K562 (cell line): ENCODE measurements around the gene SPTBN4. TPM values are rescaled to one million over a fixed set of nuclear protein-coding genes. Genes with fewer than 3 reads are reported as not detected.

Source experiments
- ATF3 ChIP-seq, 2 experiments: fragments of 450-650 bp in 1 of 2; sonication (generic) in 1 of 2; formaldehyde crosslinking in 1 of 2; IDR thresholded peaks in 1 of 2; conservative IDR thresholded peaks in 1 of 2; 2 replicates each; pipeline versions ENCODE4 v1.6.1 to v1.8.1; 2016 to 2023; ENCODE audit warnings: mild to moderate bottlenecking in 2 of 2, moderate library complexity in 2 of 2, inconsistent platforms in 1 of 2, missing genetic modification reagents in 1 of 2
- BRCA1 ChIP-seq, 2 experiments: fragments of 450-650 bp in 1 of 2; sonication (generic) in 1 of 2; formaldehyde crosslinking in 1 of 2; IDR thresholded peaks; 2 replicates each; pipeline versions ENCODE4 v1.5.0 to v1.6.1; 2017 to 2020; ENCODE audit warnings: mild to moderate bottlenecking in 1 of 2, missing genetic modification reagents in 1 of 2
- DMBX1 ChIP-seq: fragments of 250-450 bp; sonication (Bioruptor Pico); IDR thresholded peaks from 2 replicates; pipeline ENCODE4 v1.8.0; 2022; ENCODE audit warnings: inconsistent platforms, mild to moderate bottlenecking, moderate library complexity, borderline replicate concordance
- ETV6 ChIP-seq, 3 experiments: fragments of 150-350 bp in 1 of 3; sonication (generic) in 1 of 3; formaldehyde crosslinking in 1 of 3; IDR thresholded peaks; 2 replicates each; pipeline versions ENCODE4 v1.6.1 to v1.8.0; 2014 to 2022; ENCODE audit warnings: borderline replicate concordance in 2 of 3, low read depth in 2 of 3, antibody characterized with exemption in 1 of 3, low read length in 1 of 3, mild to moderate bottlenecking in 1 of 3, missing genetic modification reagents in 1 of 3
- FOSL1 ChIP-seq: fragments of 200-800 bp; sonication (Bioruptor generic); conservative IDR thresholded peaks from 2 replicates; pipeline ENCODE4 v1.6.1; 2016; ENCODE audit warnings: missing genetic modification characterization, missing compliant biosample characterization
- FOXK2 ChIP-seq, 2 experiments: fragments of 450-650 bp; IDR thresholded peaks in 1 of 2; conservative IDR thresholded peaks in 1 of 2; 2 replicates each; pipeline ENCODE4 v1.6.1; 2016; ENCODE audit warnings: low read depth in 2 of 2, mild to moderate bottlenecking in 1 of 2
- GABPB1 ChIP-seq: sonication (generic); formaldehyde crosslinking; IDR thresholded peaks from 2 replicates; pipeline ENCODE4 v1.8.0; 2022; ENCODE audit warnings: mild to moderate bottlenecking, missing genetic modification reagents
- HMG20A ChIP-seq: fragments of 450-650 bp; formaldehyde crosslinking; conservative IDR thresholded peaks from 2 replicates; pipeline ENCODE4 v1.4.0; 2020; ENCODE audit warnings: mild to moderate bottlenecking, mixed read lengths
- JUN ChIP-seq, 2 experiments: sonication (generic) in 1 of 2; formaldehyde crosslinking in 1 of 2; IDR thresholded peaks; 2 replicates each; pipeline versions ENCODE4 v1.6.1 to v1.8.0; 2012 to 2022; ENCODE audit warnings: borderline replicate concordance in 2 of 2, mild to moderate bottlenecking in 2 of 2, improper control_type of control experiment in 1 of 2, low read depth in 1 of 2, low read length in 1 of 2, missing genetic modification reagents in 1 of 2
- LEF1 ChIP-seq: fragments of 450-650 bp; IDR thresholded peaks from 2 replicates; pipeline ENCODE4 v1.6.1; 2016; ENCODE audit warnings: mild to moderate bottlenecking
- MBD1 ChIP-seq: fragments of 250-450 bp; sonication (Bioruptor Pico); IDR thresholded peaks from 2 replicates; pipeline ENCODE4 v1.8.0; 2022; ENCODE audit warnings: inconsistent platforms
- MNT ChIP-seq, 2 experiments: fragments of 450-650 bp; conservative IDR thresholded peaks; 2 replicates each; pipeline ENCODE4 v1.6.1; 2017; ENCODE audit warnings: mild to moderate bottlenecking in 2 of 2, moderate library complexity in 2 of 2
- NBN ChIP-seq: fragments of 450-650 bp; IDR thresholded peaks from 2 replicates; pipeline ENCODE4 v1.6.1; 2016; ENCODE audit warnings: low read depth, mild to moderate bottlenecking
- NRF1 ChIP-seq, 2 experiments: fragments of 450-650 bp; IDR thresholded peaks in 1 of 2; conservative IDR thresholded peaks in 1 of 2; 2 replicates each; pipeline ENCODE4 v1.6.1; 2014; ENCODE audit warnings: mild to moderate bottlenecking in 2 of 2
- NUFIP1 ChIP-seq: fragments of 450-650 bp; IDR thresholded peaks from 2 replicates; pipeline ENCODE4 v1.6.1; 2018; ENCODE audit not compliant: partially characterized antibody
- SIX5 ChIP-seq, 2 experiments: IDR thresholded peaks; 2 replicates each; pipeline ENCODE4 v1.6.1; 2011; ENCODE audit warnings: low read length in 2 of 2, borderline replicate concordance in 1 of 2, low read depth in 1 of 2, mild to moderate bottlenecking in 1 of 2, moderate library complexity in 1 of 2; ENCODE audit not compliant: insufficient read depth in 1 of 2
- YY1 ChIP-seq, 3 experiments: IDR thresholded peaks; 2 replicates each; pipeline ENCODE4 v1.6.1; 2011; ENCODE audit warnings: low read length in 2 of 3, mild to moderate bottlenecking in 2 of 3, moderate library complexity in 2 of 3, borderline replicate concordance in 1 of 3, control low read depth in 1 of 3, low read depth in 1 of 3; ENCODE audit not compliant: insufficient read depth in 3 of 3, insufficient replicate concordance in 2 of 3, control insufficient read depth in 1 of 3, insufficient read length in 1 of 3; ENCODE audit errors: extremely low read depth in 1 of 3
- ZNF24 ChIP-seq: fragments of 450-650 bp; IDR thresholded peaks from 2 replicates; pipeline ENCODE4 v1.6.1; 2016
- ZNF551 ChIP-seq: fragments of 250-450 bp; sonication (Bioruptor Pico); IDR thresholded peaks from 2 replicates; pipeline ENCODE4 v1.5.0; 2021; ENCODE audit warnings: mild to moderate bottlenecking, moderate library complexity
- ZNF830 ChIP-seq: fragments of 250-450 bp; sonication (Bioruptor Pico); IDR thresholded peaks from 2 replicates; pipeline ENCODE4 v1.5.0; 2021; ENCODE audit warnings: mild to moderate bottlenecking
- polyA plus RNA-seq, 8 experiments: library from polyadenylated mRNA; depleted of rRNA in 4 of 8; stranded (reverse) in 5 of 8; unstranded in 3 of 8; fragments of >200 nt; fragmentation: Nextera tagmentation in 2 of 8; fragmentation: Illumina TruSeq in 1 of 8; extraction: Ambion mirVana in 2 of 8; extraction: Trizol in 1 of 8; gene quantifications; 2 replicates each; pipeline versions ENCODE4 v1.2.1 to v1.2.3, GENCODE V29; 2011 to 2014; ENCODE audit warnings: inconsistent platforms in 1 of 8, missing spikeins in 1 of 8
- total RNA-seq, 7 experiments: library from RNA; depleted of rRNA in 6 of 7; stranded (reverse); fragments of >200 nt in 6 of 7; fragmentation: Illumina TruSeq in 2 of 7; extraction: Trizol in 2 of 7; gene quantifications; 2 replicates each; pipeline versions ENCODE4 v1.2.1 to v1.2.3, GENCODE V29; 2011 to 2021; ENCODE audit warnings: low replicate concordance in 1 of 7

Gene SPTBN4
- total and polyA plus RNA-seq, 9 of the 15 experiments (the other 6 are each of a cell fraction or from before 2014, with no cell fraction given), result 0.01 to 1.5 (median 0.86) TPM

- TF ChIP-seq ATF3 (IDR thresholded peaks at IDR 0.05) (no peak), ATF3 (CRISPR knock-in tag; conservative IDR thresholded peaks at IDR 0.05) (no peak), ZNF24 (peak; percentile 96), HMG20A (CRISPR knock-in tag) (no peak), ETV6 (IDR thresholded peaks at IDR 0.05; ENCODE audit: borderline replicate concordance in 1 of 2, low read depth in 2 of 2, low read length in 1 of 2) (no peak), ETV6 (CRISPR knock-in tag; IDR thresholded peaks at IDR 0.05; ENCODE audit: borderline replicate concordance) (no peak), MBD1 (CRISPR knock-in tag) (no peak), BRCA1 (IDR thresholded peaks at IDR 0.05) (no peak), BRCA1 (CRISPR knock-in tag; IDR thresholded peaks at IDR 0.05) (no peak), YY1 (IDR thresholded peaks at IDR 0.05; ENCODE audit: borderline replicate concordance in 1 of 3, control insufficient read depth in 1 of 3, extremely low read depth in 1 of 3, insufficient read depth in 3 of 3, insufficient read length in 1 of 3, insufficient replicate concordance in 2 of 3, low read depth in 1 of 3, low read length in 2 of 3) (peak in 1 of 3 experiments; percentile 24), ZNF551 (CRISPR knock-in tag) (no peak), MNT (conservative IDR thresholded peaks at IDR 0.05) (peak in 1 of 2 experiments; percentile 26; a peak in 1 of 4 replicates), ZNF830 (CRISPR knock-in tag) (no peak), JUN (IDR thresholded peaks at IDR 0.05; ENCODE audit: borderline replicate concordance, low read depth, low read length) (no peak), JUN (CRISPR knock-in tag; IDR thresholded peaks at IDR 0.05; ENCODE audit: borderline replicate concordance) (no peak), NRF1 (conservative IDR thresholded peaks at IDR 0.05 in 1 of 2, IDR thresholded peaks at IDR 0.05 in 1 of 2) (0 out of 4 replicates have a peak, but pooled peaks of 1 of the 2 experiments have one; percentile 19), LEF1 (no peak), GABPB1 (CRISPR knock-in tag) (no peak), NUFIP1 (no peak), DMBX1 (CRISPR knock-in tag) (no peak), SIX5 (IDR thresholded peaks at IDR 0.05; ENCODE audit: borderline replicate concordance in 1 of 2, insufficient read depth in 1 of 2, low read depth in 1 of 2, low read length in 2 of 2) (no peak), NBN (peak; percentile 40; the same call in 1 of the 2 replicates), FOXK2 (conservative IDR thresholded peaks at IDR 0.05 in 1 of 2, IDR thresholded peaks at IDR 0.05 in 1 of 2; ENCODE audit: low read depth in 2 of 2) (0 out of 4 replicates have a peak, but pooled peaks of 1 of the 2 experiments have one; percentile 18), FOSL1 (peak; percentile 59)
Observed at GRCh38 chr19:40614622-40615411, 148.0 kb downstream of the SPTBN4 start (continued).
